Sigmoid colon (tissue), 7 donors: ENCODE measurements around the gene CACNB1. TPM values are rescaled to one million over a fixed set of nuclear protein-coding genes. Genes with fewer than 3 reads are reported as not detected.

Experiments
- DNase-seq: peaks from one replicate; pipeline ENCODE4 v3.0.0-alpha.2; 2019
- H3K27ac ChIP-seq, 4 donors: fragments of 200-600 bp; sonication (generic); one replicate each; pipeline ENCODE4 v1.5.1; 2016 to 2019; ENCODE audit warnings: mild to moderate bottlenecking in 1 of 4
- H3K27me3 ChIP-seq, 3 donors: fragments of 200-600 bp; sonication (generic); one replicate each; pipeline ENCODE4 v1.5.1; 2019; ENCODE audit warnings: mild to moderate bottlenecking in 1 of 3
- H3K36me3 ChIP-seq, 4 donors: fragments of 200-600 bp; sonication (generic); one replicate each; pipeline ENCODE4 v1.5.1; 2016 to 2019
- H3K4me1 ChIP-seq, 4 donors: fragments of 200-600 bp; sonication (generic); one replicate each; pipeline ENCODE4 v1.5.1; 2017 to 2019
- H3K4me3 ChIP-seq, 4 donors: fragments of 200-600 bp; sonication (generic); one replicate each; pipeline ENCODE4 v1.5.1; 2017 to 2019; ENCODE audit warnings: mild to moderate bottlenecking in 2 of 4, moderate library complexity in 1 of 4
- H3K9me3 ChIP-seq, 4 donors: fragments of 200-600 bp in 3 of 4; sonication (generic) in 3 of 4; one replicate each; pipeline versions ENCODE4 v1.5.1 to v1.6.1; 2013 to 2019
- EP300 ChIP-seq, 4 donors: sonication (generic); formaldehyde crosslinking; IDR thresholded peaks; one replicate each; pipeline ENCODE4 v1.6.1; 2017; ENCODE audit warnings: antibody characterized with exemption in 4 of 4
- POLR2A ChIP-seq, 2 donors: fragments of 450-650 bp; IDR thresholded peaks; one replicate each; pipeline ENCODE4 v1.6.1; 2016; ENCODE audit warnings: antibody characterized with exemption in 2 of 2, mild to moderate bottlenecking in 2 of 2, moderate library complexity in 2 of 2
- POLR2AphosphoS5 ChIP-seq, 4 donors: sonication (generic); formaldehyde crosslinking; IDR thresholded peaks; one replicate each; pipeline ENCODE4 v1.6.1; 2017; ENCODE audit warnings: antibody characterized with exemption in 4 of 4
- WGBS, 2 donors: extraction: QIAGEN DNeasy Blood & Tissue Kit; methylation state at CpG; one replicate each; pipeline ENCODE4 v1.1.7; 2013; 5-methylcytosine and 5-hydroxymethylcytosine counted together
- intact Hi-C: fragments of 100-400 bp; cut with DNase I; formaldehyde crosslinking; loops from one replicate; pipeline ENCODE4 v1.15.1; 2023
- polyA plus RNA-seq, 3 donors: library from polyadenylated mRNA; stranded (reverse); fragments of 200-250 nt; gene quantifications; one replicate each; pipeline ENCODE4 v1.2.3, GENCODE V29; 2013
- total RNA-seq, 4 donors: library from RNA; depleted of rRNA; stranded (reverse); fragments of >200 nt; gene quantifications; one replicate each; pipeline ENCODE4 v1.1.0, GENCODE V29; 2016
- TF ChIP-seq, protein P1 (sequence below), 4 experiments: fragments of 450-650 bp in 3 of 4; fragments of 200-600 bp in 1 of 4; IDR thresholded peaks; one replicate each; pipeline ENCODE4 v1.5.1; 2016 to 2019; ENCODE audit warnings: antibody characterized with exemption in 4 of 4, mild to moderate bottlenecking in 3 of 4, moderate library complexity in 2 of 4
- donor health status: healthy with polysubstance abuse.
- donor health status: Bipolar disorder and iron deficiency.
- donor health status: healthy.

The CACNB1 gene
- total and polyA plus RNA-seq, 7 donors = 3.0 to 11.6 (median 7.6) TPM

DNA sequence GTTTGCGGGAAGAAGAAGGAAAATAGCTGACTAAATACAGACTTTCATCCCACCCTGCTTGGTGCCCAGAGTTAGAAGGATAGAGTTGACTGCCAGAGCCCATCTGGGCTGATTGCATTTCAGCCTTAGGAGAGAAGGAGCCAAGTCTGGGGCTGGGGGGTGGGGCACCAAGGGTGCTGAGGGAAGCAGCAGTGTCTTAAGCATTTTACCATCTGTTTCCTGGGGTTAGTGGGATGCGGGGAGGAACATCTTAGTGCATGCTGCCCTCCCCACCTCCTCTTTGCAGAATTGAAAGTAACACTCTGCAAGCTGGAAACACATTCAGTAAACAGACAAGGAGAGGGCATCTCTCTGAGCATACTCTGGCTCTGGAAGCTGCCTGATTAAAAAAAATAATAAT is 30.0 kb downstream of the CACNB1 start:
- H3K36me3 ChIP-seq = no peaks in the 10 kb centered on the region
- TF ChIP-seq EP300 (IDR thresholded peaks at IDR 0.05) (no peak), POLR2AphosphoS5 (IDR thresholded peaks at IDR 0.05) (no peak), POLR2A (IDR thresholded peaks at IDR 0.05) (no peak)
- TF ChIP-seq, protein P1, sequence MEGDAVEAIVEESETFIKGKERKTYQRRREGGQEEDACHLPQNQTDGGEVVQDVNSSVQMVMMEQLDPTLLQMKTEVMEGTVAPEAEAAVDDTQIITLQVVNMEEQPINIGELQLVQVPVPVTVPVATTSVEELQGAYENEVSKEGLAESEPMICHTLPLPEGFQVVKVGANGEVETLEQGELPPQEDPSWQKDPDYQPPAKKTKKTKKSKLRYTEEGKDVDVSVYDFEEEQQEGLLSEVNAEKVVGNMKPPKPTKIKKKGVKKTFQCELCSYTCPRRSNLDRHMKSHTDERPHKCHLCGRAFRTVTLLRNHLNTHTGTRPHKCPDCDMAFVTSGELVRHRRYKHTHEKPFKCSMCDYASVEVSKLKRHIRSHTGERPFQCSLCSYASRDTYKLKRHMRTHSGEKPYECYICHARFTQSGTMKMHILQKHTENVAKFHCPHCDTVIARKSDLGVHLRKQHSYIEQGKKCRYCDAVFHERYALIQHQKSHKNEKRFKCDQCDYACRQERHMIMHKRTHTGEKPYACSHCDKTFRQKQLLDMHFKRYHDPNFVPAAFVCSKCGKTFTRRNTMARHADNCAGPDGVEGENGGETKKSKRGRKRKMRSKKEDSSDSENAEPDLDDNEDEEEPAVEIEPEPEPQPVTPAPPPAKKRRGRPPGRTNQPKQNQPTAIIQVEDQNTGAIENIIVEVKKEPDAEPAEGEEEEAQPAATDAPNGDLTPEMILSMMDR (IDR thresholded peaks at IDR 0.05) = no peak
- H3K9me3 ChIP-seq = no peaks in the 10 kb centered on the region
- H3K4me1 ChIP-seq = peaks cover 0 to 25% (median 16%) of the 10 kb centered on the region in 4 donors
- H3K27ac ChIP-seq = no peak overlapping the region
- 23 to 54% methylated on average over 2 of the region's 2 CpGs for WGBS, 2 donors
- no peaks in the 10 kb centered on the region for H3K27me3 ChIP-seq
- DNase-seq = no peak
- intact Hi-C loops = loop anchor here (5.0 kb wide), 1 partner anchor 65 kb away; no protein-coding TSS in a partner anchor
- H3K4me3 ChIP-seq = no peak overlapping the region

DNA sequence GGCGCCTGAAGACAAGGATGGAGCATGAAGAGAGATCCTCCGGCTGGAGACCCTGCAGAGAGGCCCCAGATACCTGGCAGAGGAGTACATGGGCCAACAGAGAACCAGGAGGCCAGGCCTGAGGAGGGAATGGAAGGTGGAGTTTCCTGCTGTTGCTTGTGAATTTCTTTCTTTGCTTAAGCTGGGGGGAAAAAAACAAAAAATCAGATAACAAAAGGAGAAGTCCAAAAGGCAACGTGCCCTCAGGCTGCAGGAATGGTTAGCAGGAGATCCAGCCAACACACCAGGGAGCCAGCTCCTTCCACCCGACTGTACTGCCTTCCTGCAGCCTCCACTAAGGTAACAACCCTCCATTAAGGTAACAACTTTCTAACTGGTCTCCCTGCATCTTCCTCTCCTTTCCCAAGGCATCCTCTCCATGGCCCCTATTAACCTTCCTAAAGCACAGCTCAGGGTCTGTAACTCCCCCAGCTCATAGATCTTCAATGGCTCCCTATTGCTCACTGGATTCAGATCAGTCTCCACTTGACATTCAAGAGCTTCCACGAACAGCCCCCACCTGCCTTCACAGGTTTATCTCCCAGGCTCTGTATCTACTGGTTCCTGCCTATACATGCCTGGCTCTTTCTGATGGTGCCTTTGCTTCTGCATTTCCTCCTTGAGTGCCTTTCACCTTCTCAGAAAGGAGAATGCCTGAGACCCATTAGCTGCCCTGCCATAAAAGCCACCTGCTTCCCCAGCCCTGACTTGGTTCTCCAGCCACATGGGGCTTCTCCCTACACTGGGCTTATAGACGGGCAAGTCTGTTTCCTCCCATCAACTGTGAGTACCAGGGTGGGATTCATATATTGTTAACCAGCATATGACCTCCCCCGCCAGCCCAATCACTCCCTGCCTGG is 30.8 kb downstream of the CACNB1 start:
- Histone ChIP-seq H3K36me3 (no peaks in the 10 kb centered on the region), H3K4me3 (no peak overlapping the region), H3K4me1 (peaks cover 0 to 25% (median 16%) of the 10 kb centered on the region in 4 donors), H3K27me3 (no peaks in the 10 kb centered on the region), H3K9me3 (no peaks in the 10 kb centered on the region), H3K27ac (no peak overlapping the region)
- no peak for TF ChIP-seq POLR2AphosphoS5 (IDR thresholded peaks at IDR 0.05)
- no peak for TF ChIP-seq POLR2A (IDR thresholded peaks at IDR 0.05)
- TF ChIP-seq, protein P1 (IDR thresholded peaks at IDR 0.05) = no peak
- DNase-seq = no peak
- 57 to 58% methylated on average over 7 of the region's 7 CpGs for WGBS, 2 donors
- intact Hi-C loops = loop anchor here (5.0 kb wide), 1 partner anchor 66 kb away; no protein-coding TSS in a partner anchor

DNA sequence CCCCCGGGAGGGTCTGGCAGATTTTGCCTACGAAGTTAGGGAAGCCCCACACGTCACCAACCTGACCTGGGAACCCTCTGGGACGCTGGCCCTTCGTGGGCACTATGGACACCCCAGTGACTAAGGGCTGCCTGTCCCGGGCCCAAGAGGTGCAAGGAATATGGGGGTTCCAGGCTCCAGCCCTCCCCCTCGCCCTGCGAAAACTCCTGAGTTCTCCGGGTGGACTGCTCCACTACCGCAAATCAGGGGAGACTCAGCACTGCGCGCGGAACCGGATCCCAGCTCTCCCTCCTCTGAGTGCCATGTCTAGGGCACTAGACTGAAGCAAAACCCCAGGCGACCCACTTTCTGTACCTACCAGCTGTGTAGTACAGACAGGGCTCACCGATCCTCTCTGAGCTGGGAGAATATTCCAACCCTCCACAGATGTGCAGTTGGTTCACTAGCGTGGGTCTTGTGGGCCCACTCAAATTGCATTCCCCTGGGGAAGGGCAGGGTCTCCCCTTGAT is 31.6 kb downstream of the CACNB1 start, which contains the start of gene ARL5C:
Gene ARL5C, minus strand, starts transcription at position 321 of the 509 bp plus-strand sequence. CDS start 401 bp downstream, outside the sequence.
- peaks cover 0 to 25% (median 16%) of the 10 kb centered on the region in 4 donors for H3K4me1 ChIP-seq
- intact Hi-C loops = loop anchor here (5.0 kb wide), 1 partner anchor 66 kb away; no protein-coding TSS in a partner anchor
- 57 to 77% methylated on average over 17 of the region's 17 CpGs for WGBS, 2 donors
- no peak for DNase-seq
- H3K36me3 ChIP-seq = no peaks in the 10 kb centered on the region
- H3K27me3 ChIP-seq = no peaks in the 10 kb centered on the region
- TF ChIP-seq POLR2A (IDR thresholded peaks at IDR 0.05) (no peak), POLR2AphosphoS5 (IDR thresholded peaks at IDR 0.05) (no peak), EP300 (IDR thresholded peaks at IDR 0.05) (no peak)
- TF ChIP-seq, protein P1 (IDR thresholded peaks at IDR 0.05) = no peak
- H3K27ac ChIP-seq = peak within 1 kb of the TSS in 3 of 4 donors; percentile 50 to 64 (median 60)
- no peaks in the 10 kb centered on the region for H3K9me3 ChIP-seq
- H3K4me3 ChIP-seq = peak within 1 kb of the TSS; percentile 35 to 62 (median 50)

DNA sequence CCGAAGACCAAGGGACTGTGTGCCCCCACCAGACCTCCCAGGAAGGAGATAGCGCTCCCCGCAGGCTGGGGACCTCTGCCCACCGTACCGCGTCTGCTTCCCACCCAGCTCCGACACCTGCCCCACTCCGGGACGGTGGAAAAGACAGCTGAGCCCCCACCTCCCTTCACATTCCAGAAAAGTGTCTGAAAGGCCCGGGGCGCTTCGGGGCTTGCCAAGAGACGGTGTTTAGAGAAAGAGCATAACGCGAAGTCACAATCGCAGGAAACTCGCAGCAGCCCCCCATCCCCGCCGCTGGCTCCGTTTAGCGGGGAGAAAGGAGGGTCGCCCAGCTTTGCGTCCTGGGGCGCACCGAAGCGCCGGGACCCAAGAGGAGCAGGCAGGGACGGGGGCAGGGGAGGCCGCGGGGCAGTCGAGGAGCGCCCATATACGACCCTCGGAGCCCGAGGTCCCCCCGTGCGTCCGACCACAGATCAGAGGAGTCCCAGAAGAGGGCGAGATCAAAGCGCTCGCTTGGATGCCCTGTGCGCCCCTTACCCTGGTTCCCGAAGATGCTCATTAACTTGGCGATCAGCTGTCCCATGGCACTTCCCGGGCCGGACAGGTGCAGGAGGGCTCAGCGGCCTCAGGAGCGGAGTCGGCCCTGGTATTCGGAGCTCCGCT is 32.2 kb downstream of the CACNB1 start:
- peak overlapping the region; percentile 35 to 62 (median 50) for H3K4me3 ChIP-seq
- no peaks in the 10 kb centered on the region for H3K27me3 ChIP-seq
- intact Hi-C loops = loop anchor here (5.0 kb wide), 1 partner anchor 67 kb away; no protein-coding TSS in a partner anchor
- no peaks in the 10 kb centered on the region for H3K36me3 ChIP-seq
- no peak for TF ChIP-seq EP300 (IDR thresholded peaks at IDR 0.05)
- no peak for TF ChIP-seq POLR2AphosphoS5 (IDR thresholded peaks at IDR 0.05)
- no peak for TF ChIP-seq POLR2A (IDR thresholded peaks at IDR 0.05)
- TF ChIP-seq, protein P1 (IDR thresholded peaks at IDR 0.05) = no peak
- H3K4me1 ChIP-seq = peaks cover 0 to 25% (median 16%) of the 10 kb centered on the region in 4 donors
- DNase-seq = no peak
- H3K27ac ChIP-seq = peak overlapping the region in 3 of 4 donors; percentile 50 to 64 (median 60)
- WGBS, 2 donors = 8 to 33% methylated on average over 51 of the region's 51 CpGs
- no peaks in the 10 kb centered on the region for H3K9me3 ChIP-seq
